G401.6 (cell line): ENCODE measurements around the gene ANKS3.

Experiments
- FAIRE-seq: peaks from 2 replicates; lab custom pipeline; 2012; peaks lifted over from hg19 to GRCh38; lab: Jason Lieb, UNC

Gene ANKS3

DNA sequence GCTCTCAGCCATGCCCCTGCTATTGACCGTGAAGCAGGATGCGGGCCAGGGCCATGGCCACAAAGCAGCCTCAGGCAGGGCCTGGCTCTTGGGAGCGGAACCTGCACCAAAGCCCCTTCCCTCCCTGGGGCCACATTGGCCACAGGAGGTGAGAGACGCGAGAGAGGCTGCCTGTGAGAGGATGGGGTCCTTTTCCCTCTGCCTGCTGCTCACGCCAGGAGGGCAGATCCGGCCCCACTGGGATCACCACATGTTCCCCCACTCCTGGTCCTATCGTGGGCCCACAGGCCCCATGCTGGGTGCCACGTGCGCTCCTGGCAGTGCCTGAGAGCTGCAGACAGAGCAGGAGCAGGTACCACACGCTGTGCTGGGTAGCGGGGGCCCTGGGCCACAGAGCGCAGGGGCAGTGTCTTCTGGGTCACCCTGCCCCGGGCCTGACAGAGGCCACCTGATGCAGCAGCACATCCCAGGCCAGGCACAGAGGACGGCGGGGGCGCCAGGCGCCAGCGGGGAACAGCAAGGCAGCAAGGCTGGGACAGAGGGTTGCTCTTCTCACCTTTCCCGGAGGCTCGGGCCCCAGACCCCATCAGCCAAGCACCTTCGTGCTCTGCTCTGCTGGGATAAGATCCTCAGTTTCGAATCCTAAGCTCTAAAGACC is 49.9 kb downstream of the ANKS3 start:
- FAIRE-seq = no peak

DNA sequence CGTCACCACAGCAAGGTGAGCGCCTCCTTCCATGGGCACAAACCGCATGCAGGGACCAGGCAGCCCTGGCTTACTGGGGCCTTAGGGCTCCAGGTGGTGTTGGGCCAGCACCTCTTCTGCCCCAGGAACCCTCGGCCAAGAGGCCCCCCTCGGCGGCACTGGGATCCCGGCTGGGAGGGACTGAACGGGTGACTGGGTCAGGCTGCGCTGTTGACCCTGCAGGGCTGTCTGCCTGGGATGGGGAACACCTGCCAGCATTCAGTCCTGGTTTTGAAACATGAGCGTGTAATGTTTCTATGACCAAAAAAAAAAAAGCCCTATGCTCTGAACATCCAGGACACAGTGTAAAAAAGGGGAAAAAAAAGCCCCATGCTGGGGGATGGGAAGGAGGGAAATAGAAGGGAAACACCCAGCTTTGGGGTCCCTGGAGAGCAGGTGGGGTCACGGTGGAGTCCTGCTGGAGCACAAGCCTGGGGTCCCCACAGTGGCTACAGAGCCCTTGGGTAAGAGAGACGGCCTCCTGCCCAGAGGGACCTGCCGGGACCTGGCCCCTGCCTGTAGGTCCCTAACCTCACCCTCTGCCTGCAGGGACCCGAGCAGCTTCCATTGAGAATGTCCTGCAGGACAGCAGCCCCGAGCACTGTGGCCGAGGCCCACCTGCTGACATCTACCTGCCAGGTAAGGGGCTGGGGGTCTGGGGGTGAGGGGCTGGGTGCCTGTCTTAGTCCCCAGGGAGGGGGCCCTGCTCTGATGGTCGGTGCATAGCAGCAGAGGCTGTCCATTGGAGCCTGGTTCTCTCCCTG is 50.6 kb downstream of the ANKS3 start:
- FAIRE-seq = no peak

DNA sequence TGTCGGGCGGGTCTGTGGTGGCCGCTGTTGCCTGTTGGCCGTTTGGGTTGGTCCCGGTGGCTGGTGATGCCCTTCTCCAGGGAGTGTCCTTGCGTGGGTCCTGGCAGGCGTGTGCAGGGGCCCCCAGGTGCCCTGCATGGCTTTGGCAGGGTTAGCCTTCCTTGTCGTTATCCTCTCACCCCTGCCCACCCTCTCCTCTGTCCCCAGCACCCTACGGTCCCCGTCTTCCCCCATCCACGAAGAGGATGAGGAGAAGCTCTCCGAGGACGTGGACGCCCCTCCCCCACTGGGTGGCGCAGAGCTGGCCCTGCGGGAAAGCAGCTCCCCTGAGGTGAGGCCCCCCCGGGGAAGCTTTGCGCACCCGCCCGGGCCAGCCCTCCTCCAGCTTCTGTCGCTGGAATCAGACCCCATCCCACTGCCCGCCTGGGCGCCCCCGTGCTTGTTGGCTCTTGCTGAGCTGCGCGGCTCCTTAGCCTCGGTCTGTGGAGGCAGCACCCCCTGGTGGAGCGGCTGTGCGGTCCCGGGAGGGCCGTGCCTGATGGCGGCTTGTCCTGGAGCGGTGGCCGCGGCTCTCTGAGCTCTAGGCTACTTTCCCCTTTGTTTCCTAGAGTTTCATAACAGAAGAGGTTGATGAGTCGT is 51.3 kb downstream of the ANKS3 start:
- FAIRE-seq = no peak

DNA sequence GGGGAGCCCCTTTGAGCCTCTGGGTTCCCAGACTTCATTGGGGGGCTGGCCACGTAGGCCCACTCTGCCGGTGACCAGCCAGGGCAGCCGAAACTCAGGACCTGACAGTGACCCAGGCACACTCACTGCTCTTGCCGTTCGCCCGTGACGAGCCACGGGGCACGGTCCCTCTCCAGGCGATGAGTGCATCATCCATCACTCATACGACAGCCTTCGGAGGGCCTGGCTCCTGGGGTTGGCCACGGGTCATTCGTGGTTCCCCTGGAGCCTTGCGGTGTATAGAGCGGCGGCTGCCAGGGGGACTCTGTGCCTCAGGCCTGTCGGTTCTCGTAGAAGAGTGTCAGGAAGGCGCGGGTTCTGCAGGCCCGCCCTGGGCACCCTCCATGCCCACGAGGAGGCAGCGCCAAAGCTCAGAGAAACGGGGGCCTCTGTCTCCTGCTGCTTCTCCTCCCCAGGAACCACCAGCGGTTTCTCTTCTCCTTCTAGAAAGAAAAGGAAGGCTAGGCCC is 51.9 kb downstream of the ANKS3 start:
- FAIRE-seq = no peak

DNA sequence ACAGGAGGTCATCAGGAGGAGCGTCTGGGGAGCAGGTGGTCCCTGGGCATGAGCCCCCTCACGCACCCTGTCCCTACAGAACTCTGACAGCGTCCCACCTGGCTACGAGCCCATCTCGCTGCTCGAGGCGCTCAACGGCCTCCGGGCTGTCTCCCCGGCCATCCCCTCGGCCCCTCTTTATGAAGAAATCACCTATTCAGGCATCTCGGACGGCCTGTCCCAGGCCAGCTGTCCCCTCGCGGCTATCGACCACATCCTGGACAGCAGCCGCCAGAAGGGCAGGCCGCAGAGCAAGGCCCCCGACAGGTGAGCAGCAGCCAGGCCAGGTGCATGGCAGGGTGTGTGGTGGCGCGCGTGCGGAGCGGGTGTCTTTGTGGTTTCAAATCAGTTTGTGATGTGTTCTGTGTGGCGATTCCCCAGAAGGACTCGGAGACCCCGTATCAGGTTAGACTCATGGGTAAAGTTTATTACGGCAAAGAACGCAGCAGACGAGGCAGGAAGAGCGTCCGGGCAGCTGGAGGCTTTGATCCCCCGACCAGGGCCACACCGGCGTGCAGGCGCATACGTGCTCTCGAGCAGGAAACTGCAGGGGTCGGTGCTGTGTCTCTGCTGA is 52.5 kb downstream of the ANKS3 start:
- no peak for FAIRE-seq

DNA sequence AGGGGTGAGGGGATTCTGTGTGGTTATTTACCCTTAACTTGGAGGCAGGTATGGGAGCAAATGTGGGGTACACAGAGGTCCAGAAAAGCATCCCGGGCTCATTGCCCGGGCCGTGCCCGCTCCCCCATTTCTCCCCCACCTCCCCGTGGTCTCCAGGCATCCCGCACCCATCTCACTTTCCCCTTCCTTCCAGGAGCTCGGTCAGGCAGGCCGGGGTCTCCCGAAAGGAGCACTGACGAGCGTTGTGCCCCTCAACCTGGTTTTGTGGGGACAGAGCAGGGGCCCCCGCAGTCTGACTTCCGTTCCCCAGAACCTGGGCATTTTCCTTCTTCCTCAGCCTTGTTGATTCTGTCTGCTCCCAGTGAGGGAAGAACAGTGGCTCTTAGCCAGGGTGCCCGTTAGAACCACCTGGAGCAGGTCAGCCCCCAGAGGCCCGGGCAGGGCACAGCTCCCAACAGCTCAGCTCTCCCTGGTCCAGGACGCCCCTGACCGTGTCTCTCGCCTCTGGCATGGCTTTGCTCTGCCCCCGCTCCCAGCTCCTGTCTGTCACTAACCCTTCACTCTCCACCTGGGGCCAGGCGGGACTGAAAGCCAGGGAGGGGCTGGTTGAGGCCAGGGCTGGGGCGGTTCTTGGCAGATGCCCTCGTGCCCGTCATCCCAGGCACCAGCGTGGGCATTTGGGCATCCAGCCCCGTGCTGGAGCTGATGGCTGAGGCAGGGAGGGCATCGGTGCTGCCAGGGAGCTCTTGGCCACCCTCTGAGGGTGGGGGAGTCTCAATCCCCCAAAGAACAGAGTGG is 53.2 kb downstream of the ANKS3 start:
- FAIRE-seq = no peak

DNA sequence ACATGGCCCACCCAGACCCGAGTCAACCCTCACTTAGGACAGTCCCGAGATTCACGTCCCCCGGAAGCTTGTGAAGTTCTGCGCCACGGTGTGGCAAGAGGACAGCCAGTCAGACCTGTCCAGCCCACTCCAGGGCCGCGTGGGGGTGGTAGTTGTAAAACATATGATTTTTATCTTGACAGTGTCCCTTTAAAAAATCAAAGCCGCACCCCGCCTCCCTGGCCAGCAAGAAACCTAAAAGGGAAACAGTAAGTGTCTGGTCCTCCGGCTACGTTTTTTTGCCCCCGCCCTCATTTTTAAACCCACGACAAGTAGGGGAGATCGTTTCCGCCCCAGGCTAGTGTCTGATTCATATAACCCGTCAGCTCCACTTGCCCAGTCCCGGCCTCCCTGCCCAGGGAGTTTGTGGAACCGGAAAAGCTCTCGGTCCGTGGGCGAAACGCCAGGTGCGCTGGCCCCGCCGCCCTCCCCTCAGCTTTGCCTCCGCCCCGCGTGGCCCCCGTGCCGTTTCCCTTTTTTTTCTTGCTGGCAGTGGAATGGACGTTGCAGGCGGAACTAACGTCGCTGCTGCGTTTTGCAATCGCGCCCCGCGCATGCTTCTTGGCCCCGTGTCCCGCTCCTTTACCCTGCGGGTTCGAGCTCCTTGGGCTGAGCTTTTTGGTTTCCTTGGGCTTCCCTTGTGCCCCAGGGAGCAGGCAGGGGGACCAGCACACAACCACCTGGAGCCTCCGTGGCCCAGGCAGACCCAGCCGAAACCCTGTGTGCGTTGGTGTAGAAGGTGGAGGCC is 54.0 kb downstream of the ANKS3 start:
- FAIRE-seq = no peak

DNA sequence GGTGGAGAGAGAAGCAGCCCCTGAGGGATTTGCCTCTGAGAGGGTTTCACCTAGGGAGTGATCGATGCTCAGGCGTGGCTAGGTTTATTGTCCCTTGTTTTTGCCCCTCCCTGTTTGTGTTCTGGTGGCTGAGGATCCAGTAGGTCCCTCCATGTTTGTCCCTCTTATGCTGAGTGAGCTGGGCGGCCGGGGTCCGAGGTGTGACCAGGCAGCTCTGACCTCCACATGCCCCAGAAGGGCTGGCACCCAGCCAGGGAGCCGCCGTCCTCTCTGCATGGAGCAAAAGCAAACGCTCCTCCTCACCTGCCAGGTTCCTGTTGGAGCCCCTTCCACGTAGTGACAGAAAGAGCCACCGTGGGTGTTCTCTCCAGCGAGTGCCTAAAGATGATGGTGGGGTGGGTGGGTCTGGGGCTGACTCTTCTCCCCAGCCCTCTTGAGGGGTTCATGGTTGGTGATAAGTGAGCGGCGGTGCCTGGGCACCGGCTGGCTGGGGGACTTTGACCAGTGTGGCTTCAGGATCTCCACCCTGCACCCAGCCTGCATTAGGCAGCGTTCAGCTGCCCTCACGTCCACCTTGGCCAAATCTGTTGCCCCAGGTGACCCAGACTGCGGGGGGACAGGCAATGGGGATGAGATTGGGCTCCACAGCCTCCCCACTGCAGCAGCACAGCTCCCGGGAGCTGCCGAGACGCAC is 54.8 kb downstream of the ANKS3 start:
- no peak for FAIRE-seq

DNA sequence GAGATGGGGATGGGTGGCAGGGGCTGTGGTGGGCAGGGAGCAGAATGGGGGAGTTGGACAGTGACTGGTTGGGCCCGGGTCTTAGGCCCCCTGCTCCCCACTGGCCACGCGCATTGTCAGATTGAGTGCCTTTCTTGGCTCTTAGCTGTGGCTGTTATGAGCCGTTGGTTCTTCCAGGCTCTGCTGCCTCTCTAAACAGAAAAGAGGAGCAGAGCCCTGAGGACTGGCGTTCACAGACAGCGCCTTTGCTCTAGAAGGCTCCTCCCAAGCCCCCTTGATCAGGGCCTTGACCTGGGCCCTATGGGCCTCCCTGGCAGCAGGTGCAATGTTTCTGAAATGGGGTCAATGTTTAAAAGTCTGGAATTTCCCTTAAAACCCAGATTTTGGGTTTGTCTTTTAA is 55.5 kb downstream of the ANKS3 start:
- no peak for FAIRE-seq

DNA sequence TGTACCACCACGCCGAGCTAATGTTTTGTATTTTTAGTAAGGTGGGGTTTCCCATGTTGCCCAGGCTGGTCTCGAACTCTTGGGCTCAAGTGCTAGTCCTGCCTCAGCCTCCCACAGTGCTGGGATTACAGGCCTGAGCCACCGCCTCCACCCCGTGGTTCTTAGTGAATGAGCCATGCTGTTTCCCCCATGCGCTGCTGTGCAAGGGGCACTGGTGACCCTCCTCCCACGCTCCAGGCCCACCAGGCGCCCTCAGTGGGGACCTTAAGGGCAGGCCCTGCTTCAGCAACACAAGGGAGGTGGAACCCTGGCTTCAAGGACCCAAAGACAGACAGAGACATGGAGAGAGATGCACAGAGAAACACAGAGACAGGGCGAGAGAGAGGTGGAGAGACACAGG is 56.1 kb downstream of the ANKS3 start:
- no peak for FAIRE-seq

DNA sequence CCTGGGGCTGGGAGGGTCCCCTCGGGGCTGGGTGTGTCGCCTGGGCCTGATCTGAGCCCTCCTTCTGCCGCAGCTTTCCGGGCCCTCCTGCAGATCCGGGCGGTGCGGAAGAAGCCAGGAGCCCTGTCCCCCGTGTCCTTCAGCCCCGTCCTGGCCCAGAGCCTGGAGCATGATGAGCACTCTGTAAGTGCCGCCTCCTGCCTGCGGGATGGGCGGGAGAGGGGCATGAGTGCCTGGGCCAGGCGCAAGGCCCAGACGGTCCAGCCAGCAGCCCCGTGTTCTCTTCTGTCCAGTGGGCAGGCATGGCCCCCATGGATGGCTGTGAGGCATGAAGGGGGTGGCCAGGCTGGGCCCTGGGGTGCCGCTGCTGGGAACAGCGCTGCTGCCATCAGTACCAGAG is 56.7 kb downstream of the ANKS3 start:
- no peak for FAIRE-seq

DNA sequence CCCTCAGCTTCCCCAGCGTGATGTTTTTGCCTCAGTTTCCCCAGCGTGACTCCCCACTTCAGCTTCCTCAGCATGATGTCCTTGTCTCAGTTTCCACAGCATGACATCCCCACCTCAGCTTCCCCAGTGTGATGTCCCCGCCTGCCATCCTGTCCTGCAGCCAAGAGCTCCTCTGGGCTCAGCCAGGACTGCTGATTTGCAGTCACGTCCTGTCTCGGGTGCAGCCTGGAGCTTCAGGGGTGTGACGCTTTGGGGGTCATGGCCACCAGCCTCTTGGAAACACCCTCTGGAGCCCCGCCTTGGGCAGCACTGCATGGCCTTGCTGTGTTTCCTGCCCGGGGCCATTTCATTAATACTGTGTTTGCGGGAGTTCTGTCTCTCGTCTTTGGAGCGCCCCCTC is 57.2 kb downstream of the ANKS3 start:
- no peak for FAIRE-seq

DNA sequence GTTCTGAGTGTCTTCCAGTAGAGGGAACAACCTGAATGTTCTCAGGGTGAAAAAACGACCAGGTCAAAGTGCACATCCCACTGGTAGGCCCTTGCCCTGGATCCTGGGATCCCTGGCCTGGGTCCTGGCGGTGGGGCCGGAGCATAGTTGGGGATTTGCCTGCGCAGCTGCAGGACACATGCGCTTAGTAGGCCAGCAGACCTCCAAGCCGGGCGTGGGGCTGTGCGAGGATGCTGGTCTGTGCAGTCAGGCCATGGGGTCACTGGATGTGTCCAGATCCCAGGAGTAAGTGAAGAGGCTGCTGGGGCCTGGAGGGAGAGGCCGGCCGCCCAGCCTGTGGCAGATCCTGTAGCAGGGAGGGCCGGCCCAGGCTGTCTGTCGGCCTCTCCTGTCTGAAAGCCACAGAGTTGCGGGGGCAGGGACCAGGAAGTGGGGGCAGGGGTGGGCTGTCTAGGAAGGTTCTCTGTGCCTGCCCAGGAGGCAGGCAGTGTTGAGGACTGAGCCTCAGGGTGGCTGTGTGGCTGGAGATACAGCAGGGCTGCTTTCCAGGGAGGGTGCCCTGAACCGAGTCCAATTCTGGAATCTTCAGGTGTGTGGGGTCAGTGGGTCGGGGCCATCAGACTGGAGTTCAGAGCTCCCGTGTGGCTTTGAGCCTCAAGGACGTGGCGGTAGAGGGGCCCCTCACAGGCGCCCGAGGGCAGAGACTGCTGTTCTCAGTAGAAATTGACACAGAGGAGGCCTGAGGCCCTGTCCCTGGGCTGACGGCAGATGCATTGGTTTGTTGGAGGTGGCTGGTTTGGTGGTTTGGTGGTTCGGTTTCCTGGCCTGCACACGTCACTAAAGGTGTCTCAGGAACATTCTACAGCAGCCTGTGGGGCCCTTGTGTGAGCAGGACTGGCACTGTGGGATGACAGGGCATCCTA is 57.9 kb downstream of the ANKS3 start:
- no peak for FAIRE-seq

DNA sequence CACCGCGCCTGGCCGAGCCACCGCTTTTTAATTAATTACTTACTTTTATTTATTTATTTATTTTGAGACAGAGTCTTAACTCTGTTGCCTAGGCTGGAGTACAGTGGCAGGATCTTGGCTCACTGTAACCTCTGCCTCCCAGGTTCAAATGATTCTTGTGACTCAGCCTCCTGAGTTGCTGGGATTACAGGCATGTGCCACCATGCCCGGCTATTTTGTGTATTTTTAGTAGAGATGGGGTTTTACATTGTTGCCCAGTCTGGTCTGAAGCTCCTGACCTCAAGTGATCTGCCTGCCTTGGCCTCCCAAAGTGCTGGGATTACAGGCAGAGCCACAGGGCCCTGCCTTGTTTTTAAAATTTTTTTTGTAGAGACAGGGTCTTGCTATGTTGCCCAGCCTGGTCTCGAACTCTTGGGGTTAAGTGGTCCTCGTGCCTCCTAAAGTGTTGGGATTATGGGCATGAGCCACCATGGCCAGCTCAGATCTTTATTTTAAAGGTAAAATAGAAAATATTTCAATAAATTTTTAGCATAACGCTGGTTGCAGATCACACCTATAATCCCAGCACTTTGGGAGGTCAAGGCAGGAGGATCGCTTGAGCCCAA is 59.0 kb downstream of the ANKS3 start:
- no peak for FAIRE-seq

DNA sequence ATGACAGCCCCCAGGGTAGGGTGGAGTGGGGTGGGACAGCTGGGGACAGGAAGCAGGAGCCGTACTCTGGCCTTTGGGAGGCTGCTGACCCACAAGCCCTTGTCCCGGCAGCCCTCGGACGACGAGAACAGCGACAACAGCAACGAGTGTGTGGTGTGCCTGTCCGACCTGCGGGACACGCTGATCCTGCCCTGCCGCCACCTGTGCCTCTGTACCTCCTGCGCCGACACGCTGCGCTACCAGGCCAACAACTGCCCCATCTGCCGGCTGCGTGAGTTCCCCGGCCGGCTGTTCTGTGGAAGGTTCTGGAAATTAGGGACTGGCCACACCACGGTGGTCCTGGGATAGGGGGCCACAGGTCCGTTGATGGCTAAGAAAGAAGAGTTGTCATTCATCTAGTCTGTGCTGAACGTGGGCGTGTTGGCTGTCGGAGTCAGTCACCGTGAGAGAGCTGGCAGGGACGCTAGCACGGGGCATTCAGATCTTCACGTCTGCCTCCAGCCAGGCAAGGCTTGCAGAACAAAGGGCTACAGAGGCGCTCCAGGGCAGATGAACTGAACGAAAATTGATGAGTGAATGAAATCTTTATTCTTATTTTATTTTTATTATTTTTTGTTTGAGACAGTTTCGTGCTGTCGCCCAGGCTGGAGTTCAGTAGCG is 60.6 kb downstream of the ANKS3 start:
- FAIRE-seq = no peak

DNA sequence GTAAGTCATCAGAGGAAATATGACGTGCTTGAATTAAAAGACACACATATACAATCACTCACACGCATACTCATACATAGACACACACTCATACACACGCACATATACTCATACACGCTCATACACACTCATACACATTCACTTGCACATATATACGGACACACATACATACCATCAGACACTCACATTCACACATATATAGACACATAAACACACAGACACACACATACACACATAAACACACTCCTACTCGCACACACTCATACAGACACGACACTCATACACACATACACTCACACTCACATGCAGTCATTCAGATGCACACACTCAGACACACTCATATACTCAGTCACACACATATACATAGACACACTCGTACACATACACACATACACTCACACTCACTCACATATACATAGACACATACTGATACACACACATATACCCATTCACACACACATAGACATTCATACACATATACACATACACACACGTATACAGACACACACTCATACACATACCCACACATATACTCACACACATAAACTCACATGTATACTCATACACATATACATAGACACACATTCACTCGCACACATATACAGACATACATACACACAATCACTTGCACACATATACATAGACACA is 65.6 kb downstream of the ANKS3 start:
- no peak for FAIRE-seq

DNA sequence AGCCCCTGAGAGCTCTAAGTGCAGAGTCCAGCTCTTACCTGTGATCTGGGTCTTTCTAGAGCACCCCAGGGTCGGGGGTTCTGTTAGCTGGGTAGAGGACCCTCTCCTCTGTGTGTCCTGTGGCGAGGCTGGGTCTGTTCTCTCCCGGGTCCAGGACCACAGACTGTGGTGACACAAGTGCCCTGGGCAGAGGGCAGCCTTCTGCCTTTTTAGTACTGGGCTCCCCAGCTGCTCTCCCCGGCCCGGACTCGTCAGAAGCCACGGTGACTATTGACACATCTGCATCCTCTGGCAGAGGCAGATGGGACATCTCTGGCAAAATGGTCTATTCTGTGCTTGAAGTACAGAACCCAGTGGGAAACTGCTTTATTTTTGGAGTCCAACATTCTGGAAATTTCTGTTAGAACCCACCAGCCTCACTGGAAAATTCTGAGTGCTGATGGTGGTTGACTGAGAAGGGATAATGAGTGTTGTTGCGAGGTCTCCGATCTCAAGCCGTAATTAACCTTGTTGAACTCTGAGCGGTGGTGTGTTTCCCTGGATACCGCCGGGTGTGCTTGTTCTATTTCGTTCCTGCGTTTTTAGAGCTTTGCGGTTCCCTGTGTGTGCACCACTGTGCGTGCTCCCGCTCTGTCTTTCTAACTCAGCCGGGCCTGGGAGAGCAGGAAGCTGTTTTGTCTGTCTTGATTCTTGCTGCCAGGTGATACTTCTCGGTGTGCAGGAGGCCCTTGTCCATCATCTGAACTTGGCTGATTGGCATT is 66.7 kb downstream of the ANKS3 start:
- FAIRE-seq = no peak
